NCI-H2227 (cell line): ENCODE data around the gene HSPB7.
"Not testable (repeated sequence)": the region's sequence is repeated elsewhere in the genome, so short reads cannot be mapped to it uniquely, and the experiment has no call there.

Experiments
- DNase-seq: peaks from one replicate; lab custom pipeline; 2025; ENCODE audit not compliant: unreplicated experiment; lab: John Stamatoyannopoulos, UW

The HSPB7 gene

DNA sequence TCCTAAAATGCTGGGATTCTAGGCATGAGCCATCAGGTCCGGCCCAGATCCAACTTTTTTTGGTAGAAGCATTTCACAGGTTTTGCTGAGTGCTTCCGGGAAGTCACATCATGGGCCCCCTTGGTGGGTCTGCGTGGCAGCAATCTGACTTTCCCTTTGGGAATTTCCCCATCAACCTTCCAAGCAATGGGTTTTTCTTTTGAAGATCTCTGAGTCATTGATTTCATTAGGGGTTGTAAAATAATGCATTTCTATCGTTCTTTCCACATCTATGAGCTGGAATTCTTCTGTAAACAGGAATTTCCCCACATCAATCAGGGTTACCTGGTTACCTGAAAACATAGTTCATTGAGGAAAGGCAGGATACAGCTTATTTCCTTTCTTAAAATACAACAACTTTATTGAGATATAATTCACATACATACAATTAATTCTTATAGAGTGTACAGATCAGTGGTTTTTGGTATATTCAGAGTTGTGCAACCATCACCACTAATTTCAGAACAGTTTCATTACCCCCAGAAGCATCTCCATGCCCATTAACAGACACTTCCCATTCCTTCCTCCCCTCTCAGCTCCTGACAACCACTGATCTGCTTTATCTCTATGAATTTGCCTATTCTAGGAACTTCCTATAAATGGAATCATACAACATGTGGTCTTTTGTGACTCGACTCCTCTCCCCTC is 32.1 kb downstream of the HSPB7 start:
- DNase-seq: no peak

DNA sequence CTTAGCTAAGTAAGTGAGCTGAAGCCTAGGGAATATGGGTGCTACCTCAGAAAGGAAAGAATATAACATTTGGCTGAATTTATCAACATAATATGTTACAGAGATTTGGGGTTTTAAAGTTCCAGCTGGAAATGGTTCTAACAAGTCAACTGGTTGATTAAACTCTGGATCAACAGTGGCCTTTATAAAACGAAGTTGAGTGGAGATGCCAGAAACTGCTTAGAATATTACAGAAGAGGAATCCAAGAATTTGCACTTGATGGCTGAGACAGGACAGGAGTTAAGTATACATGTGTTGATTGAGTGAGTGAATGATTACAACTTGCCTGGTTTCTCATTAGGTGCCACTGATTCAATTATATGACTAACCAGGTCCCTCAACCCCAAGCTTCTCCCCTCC is 34.6 kb downstream of the HSPB7 start:
- DNase-seq: no peak

DNA sequence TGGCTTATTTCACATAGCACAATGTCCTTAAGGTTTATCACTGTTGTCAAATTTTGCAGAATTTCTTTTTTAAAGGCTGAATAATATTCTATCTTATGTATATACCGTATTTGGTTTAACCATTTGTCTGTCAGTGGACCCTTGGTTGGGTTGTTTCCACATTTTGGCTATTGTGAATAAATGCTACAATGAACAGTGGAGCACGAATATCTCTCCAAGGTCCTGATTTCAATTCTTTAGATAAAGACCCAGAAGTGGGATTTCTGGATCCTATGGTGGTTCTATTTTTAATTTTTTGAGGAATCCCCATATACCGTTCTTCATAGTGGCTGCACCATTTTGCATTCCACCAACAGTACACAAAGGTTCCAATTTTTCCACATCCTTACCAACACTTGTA is 36.2 kb downstream of the HSPB7 start:
- DNase-seq: no peak

DNA sequence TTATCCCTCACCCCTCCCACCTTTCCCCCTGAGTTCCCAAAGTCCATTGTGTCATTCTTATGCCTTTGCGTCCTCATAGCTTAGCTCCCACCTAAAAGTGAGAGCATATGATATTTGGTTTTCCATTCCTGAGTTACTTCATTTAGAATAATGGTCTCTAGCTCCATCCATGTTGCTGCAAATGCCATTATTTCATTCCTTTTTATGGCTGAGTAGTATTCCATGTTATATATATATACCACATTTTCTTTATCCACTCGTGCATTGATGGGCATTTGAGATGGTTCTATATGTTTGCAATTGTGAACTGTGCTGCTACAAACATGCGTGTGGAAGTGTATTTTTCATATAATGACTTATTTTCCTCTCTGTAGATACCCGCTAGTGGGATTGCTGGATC is 39.9 kb downstream of the HSPB7 start:
- DNase-seq: not testable (repeated sequence)

DNA sequence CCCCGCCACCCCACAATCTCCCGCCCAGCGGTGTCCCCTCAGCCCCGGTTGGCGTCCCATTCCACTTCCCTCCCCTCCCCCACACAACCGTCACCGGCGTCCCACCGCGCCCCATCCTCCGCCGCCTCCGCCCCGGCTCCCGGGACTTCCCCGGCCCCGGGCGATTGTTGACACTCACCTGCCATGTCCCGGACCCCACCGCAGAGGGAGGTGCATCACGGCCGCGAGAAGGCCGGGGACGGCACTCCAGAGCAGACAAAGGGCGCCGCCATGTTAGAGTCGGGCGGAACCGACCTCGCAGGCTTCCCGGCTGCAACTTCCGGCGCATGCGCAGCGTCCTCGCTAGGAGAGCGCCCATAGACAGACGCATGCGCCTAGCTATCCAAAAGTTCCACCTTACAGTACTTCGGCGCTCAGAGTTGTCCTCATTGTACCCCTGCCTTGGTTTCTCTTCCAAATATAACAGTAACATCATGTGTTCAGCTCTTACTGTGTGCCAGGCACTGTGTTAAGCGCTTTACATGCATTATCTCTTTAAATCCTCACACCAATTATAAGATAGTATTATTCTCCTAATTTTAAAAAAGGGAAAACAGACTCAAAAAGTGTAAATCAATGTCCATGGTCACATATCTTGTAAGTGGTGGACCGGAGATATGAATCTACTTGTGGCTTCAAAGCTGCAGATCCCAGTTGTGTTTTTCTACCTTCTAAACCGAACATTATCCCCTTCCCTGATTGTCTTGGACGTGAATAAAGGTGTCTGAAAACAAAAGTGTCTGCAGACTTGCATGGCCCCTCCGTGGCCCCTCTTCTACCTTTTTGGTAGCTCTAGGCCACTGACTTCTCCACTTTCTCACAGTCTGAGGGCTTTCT is 41.8 kb downstream of the HSPB7 start, which contains the start of gene ZBTB17:
Gene ZBTB17, minus strand, starts transcription at position 297 of the 876 bp plus-strand sequence. CDS start 27,606 bp downstream, outside the sequence.
- peak; percentile 97 for DNase-seq

DNA sequence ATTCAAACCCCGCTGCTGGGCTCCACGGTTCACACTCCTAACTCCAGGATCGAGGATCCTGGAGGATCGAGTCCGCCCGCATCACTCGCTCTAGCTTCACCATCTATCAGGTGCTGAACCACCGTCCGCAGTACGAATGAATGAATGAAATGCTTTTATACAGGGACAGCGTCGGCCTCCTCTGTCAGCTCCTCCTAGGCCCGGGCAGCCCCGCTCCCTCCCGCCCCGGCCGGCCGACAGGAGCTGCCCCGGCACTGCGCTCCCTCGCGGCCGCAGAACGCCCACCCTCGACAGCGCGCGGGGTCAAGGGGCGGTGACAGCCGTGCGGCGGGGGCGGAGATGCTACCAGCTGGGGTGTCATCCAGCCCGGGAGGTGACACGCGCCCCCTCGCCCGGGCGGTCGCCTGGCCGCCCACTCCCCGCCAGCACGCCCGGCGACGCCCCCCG is 42.5 kb downstream of the HSPB7 start:
- peak; percentile 79 for DNase-seq

DNA sequence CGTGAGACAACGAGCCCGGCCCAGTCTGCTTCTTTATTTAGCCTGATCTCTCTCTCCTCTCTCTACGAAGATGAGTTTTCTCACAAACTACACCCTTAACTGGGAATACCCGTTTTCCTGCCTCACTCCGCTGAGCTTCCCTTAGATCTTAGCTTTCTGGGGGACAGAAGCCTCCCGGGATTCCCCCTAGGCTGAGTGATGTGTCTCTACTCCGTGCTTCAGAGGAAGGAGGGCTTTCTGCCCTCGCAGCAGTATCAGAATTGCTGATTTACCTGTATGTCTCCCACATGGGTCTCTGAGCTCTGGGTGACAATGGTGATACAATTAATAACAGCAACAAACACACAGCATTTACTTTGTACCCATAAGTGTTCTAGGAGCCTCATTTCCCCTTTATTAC is 43.0 kb downstream of the HSPB7 start:
- no peak for DNase-seq

DNA sequence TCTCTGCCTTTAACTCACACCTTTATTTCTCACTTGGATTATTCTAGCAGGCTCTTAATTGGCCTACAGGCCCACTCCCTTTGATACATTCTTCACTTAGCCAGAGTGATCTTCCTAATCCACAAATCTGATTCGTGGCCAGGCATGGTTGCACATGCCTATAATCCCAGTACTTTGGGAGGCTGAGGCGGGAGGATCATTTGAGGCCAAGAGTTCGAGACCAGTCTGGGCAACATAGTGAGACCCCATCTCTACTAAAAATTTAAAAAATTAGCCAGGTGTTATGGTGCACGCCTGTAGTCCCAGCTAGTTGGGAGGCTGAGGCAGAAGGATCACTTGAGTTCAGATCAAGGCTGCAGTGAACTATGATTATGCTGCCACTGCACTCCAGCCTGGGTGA is 44.1 kb downstream of the HSPB7 start:
- DNase-seq: no peak

DNA sequence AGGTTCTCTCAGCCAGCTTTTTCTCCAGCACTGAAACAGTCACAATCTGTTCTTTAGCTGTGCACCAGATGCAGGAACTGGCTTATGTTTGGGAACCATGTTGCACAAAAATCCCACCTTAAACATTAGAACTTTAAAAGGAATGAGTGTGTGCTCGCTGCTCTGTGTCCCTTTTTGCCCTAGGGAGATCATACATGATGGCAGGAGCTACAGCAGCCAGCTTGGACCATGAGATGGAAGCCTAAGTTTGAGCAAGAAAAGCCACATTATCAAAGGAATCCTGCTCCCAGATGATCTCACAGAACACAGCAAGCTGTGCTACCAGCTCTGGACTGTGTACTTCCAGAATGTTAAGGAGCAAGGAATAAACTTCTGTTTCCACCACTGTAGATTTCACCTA is 45.4 kb downstream of the HSPB7 start:
- no peak for DNase-seq

DNA sequence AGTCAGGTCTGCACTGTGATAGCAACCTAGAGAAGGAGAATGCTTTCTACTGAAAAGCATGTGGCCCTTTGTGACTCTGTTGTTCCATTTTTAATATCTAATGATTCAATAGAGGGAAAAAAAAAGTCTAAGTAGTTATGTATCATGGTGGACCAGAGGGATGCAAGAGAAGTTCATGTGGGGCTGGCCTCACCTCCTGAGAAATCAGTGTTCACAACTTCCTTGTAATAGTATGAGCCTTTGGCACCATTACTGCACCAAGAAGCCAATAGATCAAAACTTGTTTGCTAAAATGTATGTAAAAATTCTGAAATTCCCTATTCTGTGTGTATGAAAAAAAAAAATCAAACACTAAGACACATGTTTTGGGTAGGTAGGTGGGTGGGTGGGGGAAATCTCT is 46.9 kb downstream of the HSPB7 start:
- DNase-seq: no peak

DNA sequence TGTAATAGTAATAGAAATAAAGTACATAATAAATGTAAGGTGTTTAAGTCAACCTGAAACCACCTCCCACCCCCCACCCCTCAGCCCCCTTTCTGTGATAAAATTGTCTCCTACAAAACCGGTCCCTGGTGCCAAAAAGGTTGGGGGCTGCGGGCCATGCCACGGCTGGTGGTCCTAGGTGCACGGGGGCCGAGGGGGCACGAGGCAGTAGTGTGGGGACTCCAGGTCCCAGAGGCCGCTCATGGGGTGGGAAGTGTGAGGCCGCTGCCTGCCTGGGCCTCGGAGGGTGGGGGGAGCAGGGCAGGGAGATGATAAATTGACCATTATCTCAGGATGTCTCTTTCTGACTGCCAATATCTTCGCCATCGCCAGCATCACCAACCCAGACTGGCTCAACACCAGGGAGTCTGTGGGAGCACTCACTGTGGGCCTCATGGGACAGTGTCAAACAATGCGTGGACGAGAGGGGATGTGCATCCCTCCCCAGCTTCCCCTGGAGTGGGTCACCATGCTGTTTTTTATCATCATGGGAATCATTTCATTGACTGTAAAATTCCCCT is 48.4 kb downstream of the HSPB7 start:
- no peak for DNase-seq

DNA sequence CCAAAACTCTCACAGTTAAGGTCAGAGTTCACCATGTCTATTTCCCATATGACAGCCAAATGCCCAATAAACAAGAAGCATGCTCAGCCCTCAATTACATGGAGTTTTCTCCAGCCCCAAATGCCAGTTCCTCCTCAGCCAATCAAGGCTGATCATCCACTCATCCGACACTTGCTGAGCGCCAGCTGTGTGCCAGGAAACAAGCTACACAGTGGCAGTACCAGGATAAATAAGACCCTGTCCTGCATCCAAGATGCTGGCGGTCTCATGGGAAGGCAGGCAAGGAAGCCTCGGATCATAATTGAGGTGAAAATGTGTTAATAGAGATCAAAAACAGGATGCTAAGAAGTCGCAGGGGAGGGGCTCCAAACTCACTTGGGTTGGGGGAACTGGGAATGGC is 49.7 kb downstream of the HSPB7 start:
- no peak for DNase-seq

DNA sequence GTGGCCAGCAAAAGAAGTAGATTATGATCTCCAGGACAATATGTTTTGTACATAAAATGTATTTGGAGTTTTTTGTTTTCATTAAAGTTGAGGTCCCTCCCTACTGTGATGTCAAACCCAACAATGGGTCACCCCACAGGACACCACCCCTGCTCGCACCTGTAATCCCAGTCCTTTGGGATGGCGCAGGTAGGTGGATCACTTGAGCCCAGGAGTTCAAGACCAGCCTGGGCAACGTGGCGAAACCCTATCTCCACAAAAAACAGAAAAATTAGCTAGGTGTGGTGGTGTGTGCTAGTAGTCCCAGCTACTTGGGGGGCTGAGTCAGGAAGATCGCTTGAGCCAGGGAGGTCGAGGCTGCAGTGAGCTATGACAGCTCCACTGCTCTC is 50.9 kb downstream of the HSPB7 start:
- no peak for DNase-seq

DNA sequence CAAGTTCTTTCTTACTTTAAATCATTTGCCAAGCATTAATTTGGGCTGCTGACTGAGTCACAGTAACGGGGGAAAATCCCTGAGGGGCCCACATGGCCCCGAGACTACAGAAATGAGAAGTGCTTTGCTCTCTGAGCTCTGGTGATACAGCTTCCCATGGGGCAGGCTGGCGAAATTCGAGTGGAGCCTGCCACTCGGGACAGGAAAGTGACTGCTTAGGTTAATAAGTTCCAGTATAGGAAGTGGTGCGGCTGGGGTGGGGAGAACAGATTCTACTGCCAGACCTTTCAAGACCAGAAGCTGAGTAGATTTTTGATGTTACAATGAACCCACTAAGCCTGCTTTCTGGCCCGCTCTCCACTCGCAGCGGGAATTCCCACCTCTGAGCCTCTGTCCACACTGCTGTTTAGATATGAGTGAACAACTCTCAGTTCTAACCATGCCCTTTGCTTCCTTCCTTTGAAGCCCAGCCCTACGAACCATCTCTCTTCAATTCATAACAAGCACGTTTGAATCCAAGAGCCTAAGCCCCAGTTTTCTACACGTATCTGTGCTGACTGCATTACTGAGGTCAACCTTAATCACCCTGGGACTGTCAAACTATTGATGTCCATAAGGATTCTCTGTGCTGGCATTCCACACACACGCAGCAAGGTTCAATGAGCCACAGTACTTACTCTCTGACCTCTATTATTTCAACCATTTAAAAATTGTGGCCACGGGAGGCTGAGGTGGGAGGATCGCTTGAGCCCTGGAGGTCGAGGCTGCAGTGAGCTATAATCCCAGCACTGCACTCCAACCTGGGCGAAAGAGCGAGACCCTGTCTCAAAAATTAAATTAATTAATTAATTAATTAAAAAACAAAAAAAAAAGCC is 51.5 kb downstream of the HSPB7 start:
- DNase-seq: no peak

DNA sequence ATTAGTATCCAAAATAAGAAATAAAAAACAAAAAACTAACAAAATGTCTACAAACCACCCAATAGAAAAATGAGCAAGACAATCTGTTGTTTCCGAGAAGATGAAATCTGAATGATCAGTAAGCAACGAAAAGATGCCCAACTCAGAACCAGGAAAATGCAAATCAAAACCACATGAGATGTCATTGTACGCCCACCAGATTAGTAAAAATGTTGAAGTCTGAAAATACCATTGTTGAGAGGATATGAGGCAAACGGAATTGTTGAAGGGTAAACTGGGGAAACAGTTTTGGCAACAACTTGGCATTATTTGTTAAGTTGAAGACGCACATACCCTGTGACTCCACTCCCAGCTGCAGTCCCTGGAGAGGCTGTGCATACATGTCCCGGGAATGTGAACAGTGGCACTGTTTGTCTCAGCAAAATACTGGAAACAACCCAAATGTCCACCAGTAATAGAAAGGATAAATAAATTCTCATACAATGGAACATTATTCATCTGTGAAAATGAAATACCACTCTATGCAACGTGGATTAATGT is 52.5 kb downstream of the HSPB7 start:
- DNase-seq: no peak
